ENCODE results near the gene KIF18A.

Gene KIF18A

DNA sequence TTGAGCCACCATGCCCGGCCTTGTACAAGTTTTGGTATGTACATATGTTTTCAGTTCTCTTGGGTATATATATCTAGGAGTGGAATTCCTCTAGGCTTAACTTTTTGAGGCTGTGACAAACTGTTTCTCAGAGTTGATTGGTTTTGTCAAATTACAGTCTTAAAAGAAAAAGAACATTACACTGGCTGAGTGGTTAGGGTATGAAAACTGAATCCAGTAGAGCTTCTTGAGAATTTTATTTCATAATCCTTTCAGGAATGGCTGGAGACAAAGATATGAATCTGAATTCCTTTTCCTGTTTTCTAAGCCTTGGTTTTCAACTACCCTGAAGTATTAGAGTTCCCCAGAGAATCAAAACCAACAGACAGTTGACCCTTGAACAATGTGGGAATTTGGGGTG, 6.8 kb upstream of the KIF18A start:
- no peak for TF ChIP-seq GATA3 (IDR thresholded peaks at IDR 0.05; ENCODE audit: low read depth, low read length)
- TF ChIP-seq GATA2 (IDR thresholded peaks at IDR 0.05; ENCODE audit: low read depth, low read length) = no peak

DNA sequence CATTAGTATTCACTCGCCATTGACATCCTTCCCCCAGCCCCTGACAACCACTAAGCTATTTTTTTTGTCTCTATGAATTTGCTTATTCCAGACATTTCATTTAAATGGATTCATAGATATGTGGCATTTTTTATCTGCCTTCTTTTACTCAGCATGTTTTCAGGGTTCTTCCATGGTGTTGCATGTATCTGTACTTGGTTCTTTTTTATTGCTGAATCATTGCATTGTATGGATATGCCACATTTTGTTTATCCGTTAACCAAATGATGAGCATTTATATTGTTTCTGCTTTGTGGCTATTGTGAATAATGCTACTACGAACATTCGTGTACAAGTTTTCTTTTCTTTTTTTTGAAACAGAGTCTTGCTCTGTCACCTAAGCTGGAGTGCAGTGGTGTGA, 6.2 kb upstream of the KIF18A start:
- no peak for TF ChIP-seq GATA2 (IDR thresholded peaks at IDR 0.05; ENCODE audit: low read depth, low read length)
- TF ChIP-seq GATA3 (IDR thresholded peaks at IDR 0.05; ENCODE audit: low read depth, low read length) = no peak

DNA sequence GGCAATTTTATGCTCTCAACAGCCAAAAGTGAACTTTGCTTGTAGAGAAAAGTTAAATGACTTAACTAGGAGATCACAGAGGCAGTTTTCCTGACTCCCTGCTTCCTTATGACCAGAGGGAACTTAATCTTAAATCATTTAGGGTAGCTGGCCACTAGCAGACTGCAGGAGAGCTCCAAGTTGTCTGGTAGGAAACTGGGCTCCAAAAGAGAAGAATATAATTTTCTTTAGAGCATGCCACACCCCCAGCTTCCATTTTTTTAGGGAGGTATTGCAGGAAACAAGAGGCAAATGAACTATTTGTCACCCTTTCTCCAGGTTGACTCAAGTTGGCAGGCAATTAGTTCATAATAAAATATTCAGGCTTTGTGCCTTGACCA, 2.9 kb upstream of the KIF18A start:
- TF ChIP-seq GATA3 (IDR thresholded peaks at IDR 0.05; ENCODE audit: low read depth, low read length) (no peak), GATA2 (IDR thresholded peaks at IDR 0.05; ENCODE audit: low read depth, low read length) (no peak)

DNA sequence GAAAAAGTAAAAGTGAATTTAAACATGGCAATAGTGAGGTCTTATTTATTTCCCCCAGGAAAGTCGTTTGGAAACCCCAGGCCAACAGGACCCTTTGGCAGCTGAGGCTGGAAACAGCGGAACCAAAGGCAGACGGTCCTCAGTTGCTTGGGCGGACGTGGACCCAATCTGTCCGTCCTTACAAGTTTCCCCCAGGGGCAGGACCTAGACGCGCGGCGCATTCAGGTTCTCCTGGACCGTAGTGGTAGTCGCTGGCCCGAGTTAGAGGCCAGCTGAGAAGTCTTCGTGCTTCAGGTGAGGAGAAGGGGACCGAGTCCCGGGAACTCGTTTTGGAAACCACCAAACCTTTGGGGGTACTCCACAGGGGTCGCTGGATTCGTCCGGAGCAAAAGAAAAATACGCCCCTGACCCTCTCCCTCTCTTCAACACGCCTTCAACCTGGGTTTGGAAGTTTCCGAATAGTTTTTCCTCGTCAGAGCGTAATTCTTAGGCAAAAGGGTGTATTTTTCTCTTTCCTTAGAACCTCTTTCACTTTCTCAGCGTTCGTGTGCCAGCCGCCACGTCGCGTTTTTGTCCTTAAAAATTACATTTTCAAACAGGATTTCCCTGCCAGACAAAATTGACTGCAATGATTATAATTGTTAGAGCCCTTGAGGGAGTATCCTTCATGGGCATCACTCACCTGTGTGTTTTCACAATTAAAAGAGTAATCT, 2.3 kb upstream of the KIF18A start:
- TF ChIP-seq GATA2 (IDR thresholded peaks at IDR 0.05; ENCODE audit: low read depth, low read length) (no peak), GATA3 (IDR thresholded peaks at IDR 0.05; ENCODE audit: low read depth, low read length) (no peak)

DNA sequence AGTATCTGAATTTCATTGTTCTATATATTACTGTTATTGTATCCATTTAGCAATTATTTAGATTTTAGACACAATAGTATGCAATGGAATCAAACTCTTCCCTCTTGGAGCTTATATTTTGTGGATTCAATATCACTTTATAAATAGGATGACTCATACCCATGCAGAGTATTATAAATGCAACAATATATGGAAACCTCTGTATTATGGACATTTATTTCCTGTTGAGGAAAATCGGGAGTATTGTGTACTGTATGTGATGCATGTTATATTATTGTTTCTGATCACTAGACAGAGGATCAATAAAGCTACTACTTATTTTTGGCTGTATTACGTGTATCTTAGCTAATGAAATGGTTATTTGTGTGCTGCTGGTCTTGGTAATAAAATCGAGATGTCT, 1.0 kb upstream of the KIF18A start:
- no peak for TF ChIP-seq GATA3 (IDR thresholded peaks at IDR 0.05; ENCODE audit: low read depth, low read length)
- no peak for TF ChIP-seq GATA2 (IDR thresholded peaks at IDR 0.05; ENCODE audit: low read depth, low read length)

DNA sequence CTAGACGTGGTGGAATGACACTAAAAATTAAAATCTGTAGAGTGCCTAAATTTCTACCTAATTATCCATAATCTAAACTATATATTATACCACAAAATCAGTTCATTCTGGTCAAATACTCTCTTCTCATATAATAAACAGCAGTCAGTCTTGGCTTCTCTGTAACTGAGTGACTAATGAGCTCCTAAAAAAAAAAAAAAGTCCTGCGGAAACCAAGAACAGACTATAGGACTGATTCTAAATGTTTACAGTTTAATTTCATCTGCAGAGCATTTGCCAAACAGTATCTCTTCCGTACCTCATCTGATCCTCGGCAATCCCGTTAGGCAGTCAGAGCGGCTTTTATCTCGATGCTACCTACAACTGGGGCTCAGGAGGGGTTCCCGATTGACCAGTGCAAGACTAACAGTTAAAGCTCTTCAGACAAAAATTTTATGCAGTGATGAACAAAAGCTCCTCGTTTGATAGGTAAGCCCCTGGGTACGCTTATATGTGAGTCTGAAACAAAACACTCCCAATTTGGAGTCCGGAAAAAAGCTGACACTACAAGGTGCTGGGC, 686 bp downstream of the KIF18A start:
- no peak for TF ChIP-seq GATA2 (IDR thresholded peaks at IDR 0.05; ENCODE audit: low read depth, low read length)

DNA sequence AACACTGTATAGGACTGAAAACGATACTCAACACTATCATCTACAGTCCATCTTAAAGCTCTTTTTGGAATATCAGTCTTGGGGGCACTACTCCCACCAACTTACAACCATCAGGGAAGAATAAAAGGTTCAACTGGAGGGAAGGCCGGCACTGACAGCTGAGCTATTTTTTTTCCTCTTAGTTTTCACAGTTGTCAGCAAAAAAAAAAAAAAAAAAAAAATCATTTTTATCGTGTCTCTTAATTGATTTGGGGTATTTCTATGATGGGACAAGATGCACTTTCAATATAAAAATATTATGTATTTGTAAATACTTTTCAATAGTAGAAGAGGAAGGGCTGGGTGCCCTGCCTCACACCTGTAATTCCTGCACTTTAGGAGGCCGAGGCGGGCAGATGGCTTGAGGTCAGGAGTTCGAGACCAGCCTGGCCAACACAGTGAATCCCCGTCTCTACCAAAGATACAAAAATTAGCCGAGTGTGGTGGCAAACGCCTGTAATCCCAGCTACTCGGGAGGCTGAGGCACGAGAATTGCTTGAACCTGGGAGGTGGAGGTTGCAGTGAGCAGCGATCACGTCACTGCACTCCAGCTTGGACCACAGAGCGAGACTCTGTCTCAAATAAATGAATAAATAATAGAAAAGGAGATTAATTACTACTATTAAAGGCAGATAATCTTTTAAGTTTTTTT, 1.5 kb downstream of the KIF18A start:
- TF ChIP-seq GATA2 (IDR thresholded peaks at IDR 0.05; ENCODE audit: low read depth, low read length) (no peak), GATA3 (IDR thresholded peaks at IDR 0.05; ENCODE audit: low read depth, low read length) (no peak)

GRCh38 chr11:28105869-28106268, 2.1 kb downstream of the KIF18A start:
- TF ChIP-seq GATA2 (IDR thresholded peaks at IDR 0.05; ENCODE audit: low read depth, low read length) (no peak), GATA3 (IDR thresholded peaks at IDR 0.05; ENCODE audit: low read depth, low read length) (no peak)

DNA sequence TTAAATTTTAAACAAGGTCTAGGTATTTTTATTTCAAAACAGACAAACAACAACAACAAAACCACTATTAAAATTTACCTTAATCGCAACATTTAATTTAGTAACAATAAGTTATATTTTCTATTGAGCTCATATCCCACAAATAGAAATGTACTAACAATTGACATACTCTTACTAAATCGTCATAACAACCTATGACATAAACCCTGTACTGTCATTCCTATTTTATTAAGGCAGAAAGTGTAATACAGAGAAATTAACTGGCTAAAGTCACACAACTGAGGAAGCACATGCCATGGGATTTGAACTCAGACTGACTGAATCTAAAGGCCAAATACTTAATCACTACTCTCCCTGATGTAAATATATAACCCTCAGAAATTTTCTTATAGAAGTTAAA, 3.0 kb downstream of the KIF18A start:
- TF ChIP-seq GATA2 (IDR thresholded peaks at IDR 0.05; ENCODE audit: low read depth, low read length) (no peak), GATA3 (IDR thresholded peaks at IDR 0.05; ENCODE audit: low read depth, low read length) (no peak)

- TF ChIP-seq GATA3 (IDR thresholded peaks at IDR 0.05; ENCODE audit: low read depth, low read length) (no peak), GATA2 (IDR thresholded peaks at IDR 0.05; ENCODE audit: low read depth, low read length) (no peak)
Measured at GRCh38 chr11:28104425-28104824, 3.5 kb downstream of the KIF18A start.

DNA sequence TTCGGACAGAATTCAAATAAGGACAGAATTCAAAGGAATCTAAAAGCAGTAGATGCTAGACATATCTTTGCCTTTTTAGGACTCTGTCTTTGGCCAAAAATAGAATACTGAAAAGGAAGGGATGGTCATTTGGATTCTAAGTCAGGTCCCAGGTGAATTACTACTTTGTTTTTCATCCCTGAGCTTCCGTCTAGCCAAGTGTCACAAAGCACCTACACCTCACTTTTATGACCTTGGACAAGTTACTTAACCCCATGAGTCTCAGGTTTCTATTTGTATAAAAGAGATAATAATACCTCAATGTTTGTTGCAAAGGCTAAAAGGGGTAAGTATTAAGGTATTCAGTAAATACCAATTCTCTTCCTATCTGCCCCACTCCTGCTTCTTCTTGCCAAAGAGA, 7.3 kb downstream of the KIF18A start:
- TF ChIP-seq GATA2 (IDR thresholded peaks at IDR 0.05; ENCODE audit: low read depth, low read length) = no peak
- no peak for TF ChIP-seq GATA3 (IDR thresholded peaks at IDR 0.05; ENCODE audit: low read depth, low read length)

GRCh38 chr11:28099715-28100114, 8.2 kb downstream of the KIF18A start:
- TF ChIP-seq GATA3 (IDR thresholded peaks at IDR 0.05; ENCODE audit: low read depth, low read length) = no peak
- no peak for TF ChIP-seq GATA2 (IDR thresholded peaks at IDR 0.05; ENCODE audit: low read depth, low read length)

GRCh38 chr11:28098257-28098656, 9.7 kb downstream of the KIF18A start:
- TF ChIP-seq GATA3 (IDR thresholded peaks at IDR 0.05; ENCODE audit: low read depth, low read length) = no peak
- TF ChIP-seq GATA2 (IDR thresholded peaks at IDR 0.05; ENCODE audit: low read depth, low read length) = no peak

DNA sequence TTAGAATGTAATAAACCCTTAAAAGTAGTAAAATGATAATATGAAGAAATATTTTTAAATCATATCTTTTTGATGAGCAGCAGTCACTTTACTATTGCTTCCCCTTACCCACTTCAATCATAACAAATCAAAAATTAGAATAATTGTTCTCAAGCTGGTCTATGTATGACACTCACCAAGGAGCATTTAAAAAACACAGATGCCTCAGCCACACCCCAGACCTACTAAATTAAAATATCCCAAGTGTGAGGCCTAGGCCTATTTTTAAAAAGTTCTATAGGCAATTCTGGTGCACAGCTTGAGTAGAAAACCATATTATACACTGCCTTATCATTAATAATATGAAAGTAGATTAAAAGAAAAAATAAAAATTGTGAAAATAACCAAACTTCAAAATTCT, 15.2 kb downstream of the KIF18A start:
- no peak for TF ChIP-seq GATA3 (IDR thresholded peaks at IDR 0.05; ENCODE audit: low read depth, low read length)
- no peak for TF ChIP-seq GATA2 (IDR thresholded peaks at IDR 0.05; ENCODE audit: low read depth, low read length)

Measured in SH-SY5Y (cell line).